Smooth muscle cell (in vitro differentiated cells): ENCODE results near the gene PTGDR. TPM values are rescaled to one million over a fixed set of nuclear protein-coding genes. Genes with fewer than 3 reads are reported as not detected.

Experiments
- DNase-seq: peaks from one replicate; lab custom pipeline; 2025; ENCODE audit not compliant: unreplicated experiment; lab: John Stamatoyannopoulos, UW
- H2AFZ ChIP-seq: fragments of 200-600 bp; sonication (generic); 2 replicates; pipeline ENCODE4 v1.6.0; 2016; ENCODE audit warnings: antibody characterized with exemption, low read depth, mild to moderate bottlenecking
- H3F3A ChIP-seq: fragments of 200-600 bp; sonication (generic); 2 replicates; pipeline ENCODE4 v1.6.0; 2017; ENCODE audit warnings: antibody characterized with exemption, low read depth
- H3K27ac ChIP-seq: fragments of 200-600 bp; sonication (generic); 2 replicates; pipeline ENCODE4 v1.5.1; 2016; ENCODE audit warnings: low read depth, mild to moderate bottlenecking
- H3K27me3 ChIP-seq: fragments of 200-600 bp; sonication (generic); 2 replicates; pipeline ENCODE4 v1.6.1; 2016; ENCODE audit warnings: low read depth, mild to moderate bottlenecking
- H3K36me3 ChIP-seq: fragments of 200-600 bp; sonication (generic); 2 replicates; pipeline ENCODE4 v1.5.1; 2016; ENCODE audit warnings: low read depth
- H3K4me1 ChIP-seq: fragments of 200-600 bp; sonication (generic); 2 replicates; pipeline ENCODE4 v1.5.1; 2016; ENCODE audit warnings: low read depth
- H3K4me2 ChIP-seq: fragments of 200-600 bp; sonication (generic); 2 replicates; pipeline ENCODE4 v1.6.0; 2016; ENCODE audit warnings: mild to moderate bottlenecking
- H3K4me3 ChIP-seq: fragments of 200-600 bp; sonication (generic); 2 replicates; pipeline ENCODE4 v1.5.1; 2016; ENCODE audit warnings: mild to moderate bottlenecking
- H3K79me2 ChIP-seq: fragments of 200-600 bp; sonication (generic); 2 replicates; pipeline ENCODE4 v1.6.0; 2016; ENCODE audit warnings: low read depth, mild to moderate bottlenecking
- H3K9ac ChIP-seq: fragments of 200-600 bp; sonication (generic); 2 replicates; pipeline ENCODE4 v1.6.0; 2016; ENCODE audit warnings: low read depth
- H3K9me3 ChIP-seq: fragments of 200-600 bp; sonication (generic); replicated peaks from 2 replicates; pipeline ENCODE4 v1.5.1; 2016; ENCODE audit warnings: low read depth
- H4K20me1 ChIP-seq: fragments of 200-600 bp; sonication (generic); 2 replicates; pipeline ENCODE4 v1.6.0; 2016; ENCODE audit warnings: low read depth
- CTCF ChIP-seq: fragments of 200-600 bp; sonication (generic); IDR thresholded peaks from 2 replicates; pipeline ENCODE4 v1.5.1; 2017; ENCODE audit warnings: borderline replicate concordance, mild to moderate bottlenecking, antibody characterized with exemption; ENCODE audit not compliant: insufficient read depth, poor library complexity, severe bottlenecking
- WGBS: methylation state at CpG from one replicate; pipeline ENCODE4 v1.1.7; 2016; ENCODE audit warnings: low lambda C conversion rate; 5-methylcytosine and 5-hydroxymethylcytosine counted together
- polyA plus RNA-seq: library from polyadenylated mRNA; unstranded; fragments of >200 nt; fragmentation: Nextera tagmentation; extraction: Ambion mirVana; gene quantifications from 2 replicates; pipeline ENCODE4 v1.2.1, GENCODE V29; 2016
- total RNA-seq: library from RNA; depleted of rRNA; stranded (reverse); fragments of >200 nt; gene quantifications from 2 replicates; pipeline ENCODE4 v1.2.3, GENCODE V29; 2014

The PTGDR gene
- total and polyA plus RNA-seq, 2 experiments from 2014 or later, result not detected

DNA sequence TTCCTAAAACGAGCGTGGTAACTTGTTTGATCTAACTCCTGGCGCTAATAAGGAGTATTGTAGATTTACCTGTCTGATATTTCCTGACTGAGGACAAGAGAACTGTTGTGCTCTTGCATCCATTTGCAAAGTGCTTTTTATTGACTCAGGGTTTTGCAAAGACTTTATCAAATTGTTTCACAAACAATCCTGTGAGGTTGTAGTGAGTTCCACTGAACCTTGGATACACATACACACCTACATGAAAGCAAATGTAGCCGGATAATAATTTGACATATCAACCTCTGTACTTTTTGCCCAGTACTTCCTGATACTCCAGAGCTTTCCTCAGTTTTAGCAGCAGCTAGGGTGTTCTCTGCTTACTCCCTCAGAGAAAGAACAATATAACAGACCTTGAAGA is 39.9 kb downstream of the PTGDR start:
- Histone ChIP-seq H4K20me1 (no peaks in the 10 kb centered on the region), H2AFZ (no peak overlapping the region), H3K4me3 (no peak overlapping the region), H3K4me1 (no peaks in the 10 kb centered on the region), H3K4me2 (no peak overlapping the region), H3K9ac (no peak overlapping the region), H3F3A (no peaks in the 10 kb centered on the region), H3K27ac (no peak overlapping the region), H3K79me2 (no peaks in the 10 kb centered on the region), H3K9me3 (no peaks in the 10 kb centered on the region), H3K36me3 (no peaks in the 10 kb centered on the region), H3K27me3 (peaks cover 18% of the 10 kb centered on the region)
- DNase-seq, result no peak
- 93% methylated on average over 4 of the region's 4 CpGs for WGBS
- TF ChIP-seq CTCF, result no peak

DNA sequence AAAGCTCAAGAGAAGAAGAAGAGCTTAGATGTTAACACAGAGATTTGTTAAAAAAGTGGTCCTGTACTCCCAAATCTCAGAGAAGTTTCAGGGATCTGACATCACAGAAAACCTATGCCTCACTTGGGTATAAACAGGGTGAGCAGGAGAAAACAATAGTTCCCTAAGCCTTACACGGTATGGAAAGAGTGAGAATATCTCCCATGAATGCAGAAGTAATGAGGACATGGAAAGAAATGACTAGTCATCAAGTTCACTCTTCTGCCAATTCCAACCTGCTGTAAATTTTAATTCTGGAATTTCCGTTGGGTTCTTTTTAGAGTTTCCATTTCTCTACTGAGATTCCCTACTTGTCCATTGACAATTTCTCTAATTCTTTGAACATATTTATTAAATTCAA is 40.4 kb downstream of the PTGDR start:
- DNase-seq, result no peak
- no peaks in the 10 kb centered on the region for H3K4me1 ChIP-seq
- H4K20me1 ChIP-seq, result no peaks in the 10 kb centered on the region
- 87% methylated on average over 2 of the region's 2 CpGs for WGBS
- no peak for TF ChIP-seq CTCF
- H3K27ac ChIP-seq, result no peak overlapping the region
- no peak overlapping the region for H3K4me2 ChIP-seq
- H3K9me3 ChIP-seq, result no peaks in the 10 kb centered on the region
- H3K4me3 ChIP-seq, result no peak overlapping the region
- no peaks in the 10 kb centered on the region for H3K79me2 ChIP-seq
- H3K36me3 ChIP-seq, result no peaks in the 10 kb centered on the region
- H3F3A ChIP-seq, result no peaks in the 10 kb centered on the region
- H2AFZ ChIP-seq, result no peak overlapping the region
- H3K27me3 ChIP-seq, result peaks cover 18% of the 10 kb centered on the region
- H3K9ac ChIP-seq, result no peak overlapping the region

DNA sequence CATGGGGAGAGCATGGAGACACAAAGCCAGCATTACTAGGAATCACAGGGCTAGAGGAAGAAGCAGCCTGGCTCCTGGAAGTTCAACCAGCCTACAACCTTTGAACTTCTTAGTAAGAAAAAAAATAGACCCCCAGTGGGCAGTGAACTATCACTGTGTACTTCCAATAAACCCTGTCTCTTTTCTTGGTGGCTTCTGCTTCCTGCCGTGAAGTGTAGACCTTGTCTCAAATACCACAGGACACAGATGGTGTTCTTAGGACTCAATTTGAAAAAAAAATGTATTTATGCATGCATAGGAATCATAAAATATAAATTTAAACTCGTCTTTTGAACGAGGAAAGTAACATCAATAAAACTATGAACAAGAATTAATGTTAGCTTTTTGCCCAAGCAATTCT is 43.0 kb downstream of the PTGDR start:
- Histone ChIP-seq H3K27ac (no peak overlapping the region), H2AFZ (no peak overlapping the region), H3K9me3 (no peaks in the 10 kb centered on the region), H3F3A (peaks cover 7% of the 10 kb centered on the region), H3K4me2 (no peak overlapping the region), H3K9ac (no peak overlapping the region), H3K27me3 (peaks cover 27% of the 10 kb centered on the region), H3K4me3 (no peak overlapping the region), H3K79me2 (no peaks in the 10 kb centered on the region), H3K36me3 (no peaks in the 10 kb centered on the region), H4K20me1 (peaks cover 4% of the 10 kb centered on the region), H3K4me1 (no peaks in the 10 kb centered on the region)
- 90% methylated on average over 3 of the region's 3 CpGs for WGBS
- TF ChIP-seq CTCF, result no peak
- no peak for DNase-seq

- Histone ChIP-seq H3K9ac (no peak overlapping the region), H2AFZ (peak overlapping the region; percentile 75), H3K4me1 (no peaks in the 10 kb centered on the region), H3F3A (peaks cover 7% of the 10 kb centered on the region), H3K27ac (peak overlapping the region; percentile 26), H3K9me3 (no peaks in the 10 kb centered on the region), H4K20me1 (peaks cover 14% of the 10 kb centered on the region), H3K27me3 (peaks cover 34% of the 10 kb centered on the region), H3K4me3 (peak overlapping the region; percentile 70), H3K4me2 (peak overlapping the region; percentile 98), H3K36me3 (no peaks in the 10 kb centered on the region), H3K79me2 (no peaks in the 10 kb centered on the region)
- TF ChIP-seq CTCF, result no peak
- WGBS, result 53% methylated on average over 5 of the region's 5 CpGs
- DNase-seq, result no peak
Measured at GRCh38 chr14:52312931-52313355, 45.4 kb downstream of the PTGDR start.
